Measurements from ENCODE around the gene LYRM4.

LYRM4 gene

GRCh38 chr6:5260661-5261544 lies at the start of gene LYRM4, which contains the start of gene FARS2:
Gene LYRM4, minus strand, starts transcription at chr6:5260950. Its CDS starts 217 bp downstream, at chr6:5260733.
Gene FARS2, plus strand, starts transcription at chr6:5261513.
- in situ Hi-C loops (cut with MboI; ENCODE audit: low pct_unique_long_range_greater_than_20kb, low sequenced_read_pairs) = no loop called here
- peak; percentile 95 for DNase-seq

- in situ Hi-C loops (cut with MboI; ENCODE audit: low pct_unique_long_range_greater_than_20kb, low sequenced_read_pairs) = no loop called here
- DNase-seq = no peak
Measured at GRCh38 chr6:5308066-5308465, 47.3 kb upstream of the LYRM4 start.

- in situ Hi-C loops (cut with MboI; ENCODE audit: low pct_unique_long_range_greater_than_20kb, low sequenced_read_pairs) = no loop called here
- DNase-seq = no peak
Measured at GRCh38 chr6:5307058-5307457, 46.3 kb upstream of the LYRM4 start.

GRCh38 chr6:5305968-5306626 lies 45.3 kb upstream of the LYRM4 start:
- no peak for DNase-seq
- in situ Hi-C loops (cut with MboI; ENCODE audit: low pct_unique_long_range_greater_than_20kb, low sequenced_read_pairs) = no loop called here

- no peak for DNase-seq
- in situ Hi-C loops (cut with MboI; ENCODE audit: low pct_unique_long_range_greater_than_20kb, low sequenced_read_pairs) = no loop called here
Measured at GRCh38 chr6:5303682-5304081, 42.9 kb upstream of the LYRM4 start.

- DNase-seq = no peak
- in situ Hi-C loops (cut with MboI; ENCODE audit: low pct_unique_long_range_greater_than_20kb, low sequenced_read_pairs) = no loop called here
Measured at GRCh38 chr6:5302995-5303622, 42.4 kb upstream of the LYRM4 start.

GRCh38 chr6:5302220-5302946 lies 41.6 kb upstream of the LYRM4 start:
- no peak for DNase-seq
- in situ Hi-C loops (cut with MboI; ENCODE audit: low pct_unique_long_range_greater_than_20kb, low sequenced_read_pairs) = no loop called here

- no peak for DNase-seq
- in situ Hi-C loops (cut with MboI; ENCODE audit: low pct_unique_long_range_greater_than_20kb, low sequenced_read_pairs) = no loop called here
Measured at GRCh38 chr6:5300206-5300764, 39.5 kb upstream of the LYRM4 start.

GRCh38 chr6:5295623-5296022 lies 34.9 kb upstream of the LYRM4 start:
- in situ Hi-C loops (cut with MboI; ENCODE audit: low pct_unique_long_range_greater_than_20kb, low sequenced_read_pairs) = no loop called here
- no peak for DNase-seq

GRCh38 chr6:5294392-5295211 lies 33.9 kb upstream of the LYRM4 start:
- in situ Hi-C loops (cut with MboI; ENCODE audit: low pct_unique_long_range_greater_than_20kb, low sequenced_read_pairs) = no loop called here
- DNase-seq = peak; percentile 41

GRCh38 chr6:5293692-5294091 lies 32.9 kb upstream of the LYRM4 start:
- in situ Hi-C loops (cut with MboI; ENCODE audit: low pct_unique_long_range_greater_than_20kb, low sequenced_read_pairs) = no loop called here
- DNase-seq = no peak

- no peak for DNase-seq
- in situ Hi-C loops (cut with MboI; ENCODE audit: low pct_unique_long_range_greater_than_20kb, low sequenced_read_pairs) = no loop called here
Measured at GRCh38 chr6:5292154-5292553, 31.4 kb upstream of the LYRM4 start.

- in situ Hi-C loops (cut with MboI; ENCODE audit: low pct_unique_long_range_greater_than_20kb, low sequenced_read_pairs) = no loop called here
- DNase-seq = no peak
Measured at GRCh38 chr6:5290500-5290899, 29.8 kb upstream of the LYRM4 start.

- in situ Hi-C loops (cut with MboI; ENCODE audit: low pct_unique_long_range_greater_than_20kb, low sequenced_read_pairs) = no loop called here
- DNase-seq = no peak
Measured at GRCh38 chr6:5290097-5290496, 29.3 kb upstream of the LYRM4 start.

GRCh38 chr6:5287966-5288297 lies 27.2 kb upstream of the LYRM4 start:
- DNase-seq = no peak
- in situ Hi-C loops (cut with MboI; ENCODE audit: low pct_unique_long_range_greater_than_20kb, low sequenced_read_pairs) = no loop called here

GRCh38 chr6:5287205-5287965 lies 26.6 kb upstream of the LYRM4 start:
- DNase-seq = no peak

GRCh38 chr6:5286780-5287179 lies 26.0 kb upstream of the LYRM4 start:
- in situ Hi-C loops (cut with MboI; ENCODE audit: low pct_unique_long_range_greater_than_20kb, low sequenced_read_pairs) = no loop called here
- DNase-seq = no peak

More at GRCh38 chr6:5287205-5287965, 26.6 kb upstream of the LYRM4 start:
- in situ Hi-C loops (cut with MboI; ENCODE audit: low pct_unique_long_range_greater_than_20kb, low sequenced_read_pairs) = no loop called here

GRCh38 chr6:5285526-5285925 lies 24.8 kb upstream of the LYRM4 start:
- in situ Hi-C loops (cut with MboI; ENCODE audit: low pct_unique_long_range_greater_than_20kb, low sequenced_read_pairs) = no loop called here

More at GRCh38 chr6:5285526-5285925, 24.8 kb upstream of the LYRM4 start:
- no peak for DNase-seq
